Pons (tissue), 1 donor: ENCODE results near the gene IL17RE.

Source experiments
- DNase-seq: peaks from one replicate; pipeline ENCODE4 v3.0.0-alpha.2; 2016; ENCODE audit warnings: low spot score

IL17RE gene

DNA sequence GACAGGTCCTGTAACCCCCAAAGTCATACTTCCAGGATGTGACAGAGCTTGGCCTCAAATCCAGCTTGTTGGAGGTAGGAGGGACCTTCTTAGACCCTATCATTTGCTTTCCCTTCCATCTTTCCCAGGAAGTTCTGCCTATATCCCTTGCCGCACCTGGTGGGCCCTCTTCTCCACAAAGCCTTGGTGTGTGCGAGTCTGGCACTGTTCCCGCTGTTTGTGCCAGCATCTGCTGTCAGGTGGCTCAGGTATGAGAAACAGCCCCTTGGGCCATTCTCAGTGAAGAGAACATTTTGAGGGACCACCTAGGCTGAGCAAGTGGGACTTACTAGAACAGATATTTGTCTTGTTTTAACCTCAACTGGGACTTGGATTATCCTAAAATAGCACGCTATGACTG, 1.3 kb downstream of the IL17RE start:
- no peak for DNase-seq

DNA sequence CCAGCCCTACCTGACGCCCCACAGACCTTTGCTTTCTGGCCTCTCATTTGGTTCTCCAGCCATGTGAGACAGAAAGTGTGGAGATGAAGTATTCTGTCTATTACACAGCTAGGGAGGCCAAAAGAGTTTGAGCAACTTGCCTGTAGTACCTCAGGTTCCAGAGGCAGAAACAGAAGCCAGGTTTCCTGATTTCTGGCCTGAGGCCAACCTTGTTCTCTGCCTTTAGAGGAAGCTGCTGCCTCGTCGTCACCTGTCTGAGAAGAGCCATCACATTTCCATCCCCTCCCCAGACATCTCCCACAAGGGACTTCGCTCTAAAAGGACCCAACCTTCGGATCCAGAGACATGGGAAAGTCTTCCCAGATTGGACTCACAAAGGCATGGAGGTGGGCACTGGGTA, 3.8 kb downstream of the IL17RE start:
- DNase-seq, result no peak

DNA sequence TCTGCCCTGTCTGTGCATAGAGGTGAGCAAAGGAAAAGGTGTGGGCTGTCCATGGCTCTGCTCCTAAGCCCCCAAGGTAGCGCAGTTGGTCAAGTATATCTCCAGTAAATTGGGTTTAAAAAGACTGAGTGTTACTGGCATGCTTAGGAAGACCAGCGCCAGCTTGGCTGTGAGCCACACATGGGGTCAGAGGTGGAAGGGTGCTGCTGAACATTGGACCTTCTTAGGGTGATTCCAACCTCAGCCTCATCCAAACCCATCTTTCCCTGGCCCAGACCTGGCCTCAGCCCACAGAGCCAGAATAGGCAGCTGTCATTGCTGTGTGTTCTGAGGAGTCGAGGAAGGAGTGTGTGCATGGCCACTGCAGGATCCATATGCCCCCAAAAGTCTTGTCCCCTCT, 5.6 kb downstream of the IL17RE start:
- DNase-seq, result no peak

GRCh38 chr3:9909221-9910013, 6.8 kb downstream of the IL17RE start:
- DNase-seq, result no peak

- no peak for DNase-seq
These were observed 9.2 kb downstream of the IL17RE start for GRCh38 chr3:9911863-9912262.

GRCh38 chr3:9912294-9912935, 9.8 kb downstream of the IL17RE start:
- no peak for DNase-seq

DNA sequence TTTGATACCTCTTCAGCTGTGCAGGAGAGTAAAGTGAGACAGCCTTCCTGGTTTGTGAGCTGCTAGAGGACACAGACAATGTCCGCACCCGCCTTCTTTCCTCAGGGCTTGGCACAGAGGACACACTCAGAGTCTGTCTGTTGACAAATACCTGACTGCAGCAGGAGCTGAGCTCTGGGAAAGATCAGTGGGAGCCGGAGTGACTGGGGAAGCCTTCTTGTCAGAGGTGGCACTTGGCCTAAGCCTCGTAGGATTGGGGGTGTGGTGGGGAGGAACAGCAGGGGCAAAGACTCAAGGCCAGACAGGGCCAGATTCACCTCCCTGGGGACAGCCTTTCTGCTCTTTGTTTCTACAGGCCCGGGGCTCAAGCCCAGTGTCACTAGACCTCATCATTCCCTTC, 11.0 kb downstream of the IL17RE start:
- no peak for DNase-seq

DNA sequence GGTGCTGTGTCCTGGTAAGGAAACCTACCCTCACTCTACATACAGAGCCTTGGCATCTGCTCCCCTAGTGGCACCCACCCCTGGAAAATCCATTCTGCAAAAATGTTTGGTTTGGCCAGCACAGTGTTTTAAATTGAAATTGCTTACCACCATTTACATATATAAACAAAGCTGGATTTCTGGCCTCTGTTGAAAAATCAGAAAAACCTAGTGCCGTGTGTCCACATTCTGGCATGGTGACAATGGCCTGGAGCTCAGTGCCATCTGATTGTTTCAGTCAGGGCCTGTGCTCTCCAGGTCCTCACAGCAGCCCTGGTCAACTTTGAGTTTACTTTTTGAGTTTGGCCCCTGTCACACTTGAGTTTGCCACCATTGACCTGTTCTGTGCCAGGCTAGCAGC, 11.4 kb downstream of the IL17RE start:
- no peak for DNase-seq

- DNase-seq, result no peak
These were observed 12.1 kb downstream of the IL17RE start for GRCh38 chr3:9914559-9915253.

- peak; percentile 37 for DNase-seq
These were observed 12.8 kb downstream of the IL17RE start for GRCh38 chr3:9915254-9916141.

DNA sequence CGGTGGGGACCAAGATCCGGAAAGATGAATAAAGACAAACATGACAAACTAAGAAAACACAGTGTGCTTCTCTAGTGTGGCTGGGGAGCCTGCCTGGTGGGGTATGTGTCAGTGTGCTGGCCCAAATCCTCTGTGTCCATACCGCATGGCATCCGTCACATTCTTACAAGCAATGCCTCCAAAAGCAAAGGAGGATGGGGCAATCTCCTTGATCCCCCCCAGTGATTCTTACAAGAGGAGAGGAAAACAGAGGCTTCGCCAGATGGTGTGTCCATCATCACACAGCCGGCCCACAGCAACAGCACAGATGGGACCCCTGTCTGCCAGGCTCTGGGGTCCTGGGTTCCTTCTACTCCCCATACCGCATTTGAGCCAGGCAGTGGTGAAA, 13.7 kb downstream of the IL17RE start:
- no peak for DNase-seq

DNA sequence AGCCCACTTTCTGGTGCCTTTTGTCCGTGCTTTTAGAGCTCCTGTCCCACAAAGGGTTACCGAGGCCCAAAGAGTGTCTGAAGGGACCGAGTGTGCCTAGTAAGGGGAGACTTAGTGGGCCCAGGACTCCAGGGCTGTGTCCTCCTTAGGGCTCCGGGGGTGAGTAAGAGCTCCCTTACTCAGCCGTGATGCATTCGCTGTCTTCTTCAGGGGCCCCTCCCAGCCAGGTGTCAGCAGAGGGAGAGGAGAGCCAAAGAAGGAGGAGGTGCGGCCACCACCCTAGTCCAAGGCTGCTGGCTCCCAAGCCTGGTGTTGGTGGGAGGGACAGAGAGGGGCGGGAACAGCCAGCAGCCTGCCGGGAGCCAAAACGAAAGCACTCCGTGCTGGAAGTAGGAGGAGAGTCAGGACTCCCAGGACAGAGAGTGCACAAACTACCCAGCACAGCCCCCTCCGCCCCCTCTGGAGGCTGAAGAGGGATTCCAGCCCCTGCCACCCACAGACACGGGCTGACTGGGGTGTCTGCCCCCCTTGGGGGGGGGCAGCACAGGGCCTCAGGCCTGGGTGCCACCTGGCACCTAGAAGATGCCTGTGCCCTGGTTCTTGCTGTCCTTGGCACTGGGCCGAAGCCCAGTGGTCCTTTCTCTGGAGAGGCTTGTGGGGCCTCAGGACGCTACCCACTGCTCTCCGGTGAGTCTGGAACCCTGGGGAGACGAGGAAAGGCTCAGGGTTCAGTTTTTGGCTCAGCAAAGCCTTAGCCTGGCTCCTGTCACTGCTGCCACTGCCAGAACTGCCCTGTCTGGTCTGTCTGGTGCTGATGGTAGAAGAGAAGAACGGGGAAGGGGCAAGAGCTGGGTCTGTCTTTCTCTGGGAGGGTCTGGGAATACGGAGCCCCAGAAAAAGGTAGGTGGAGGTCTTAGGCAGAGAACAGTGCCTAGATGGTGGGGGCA, 14.4 kb downstream of the IL17RE start, which contains the start of gene IL17RC:
Gene IL17RC (plus strand): TSS at position 365 of the 947 bp plus-strand sequence. CDS start 218 bp downstream, at position 583.
- DNase-seq, result peak; percentile 33

GRCh38 chr3:9917820-9918219, 15.2 kb downstream of the IL17RE start:
- no peak for DNase-seq

DNA sequence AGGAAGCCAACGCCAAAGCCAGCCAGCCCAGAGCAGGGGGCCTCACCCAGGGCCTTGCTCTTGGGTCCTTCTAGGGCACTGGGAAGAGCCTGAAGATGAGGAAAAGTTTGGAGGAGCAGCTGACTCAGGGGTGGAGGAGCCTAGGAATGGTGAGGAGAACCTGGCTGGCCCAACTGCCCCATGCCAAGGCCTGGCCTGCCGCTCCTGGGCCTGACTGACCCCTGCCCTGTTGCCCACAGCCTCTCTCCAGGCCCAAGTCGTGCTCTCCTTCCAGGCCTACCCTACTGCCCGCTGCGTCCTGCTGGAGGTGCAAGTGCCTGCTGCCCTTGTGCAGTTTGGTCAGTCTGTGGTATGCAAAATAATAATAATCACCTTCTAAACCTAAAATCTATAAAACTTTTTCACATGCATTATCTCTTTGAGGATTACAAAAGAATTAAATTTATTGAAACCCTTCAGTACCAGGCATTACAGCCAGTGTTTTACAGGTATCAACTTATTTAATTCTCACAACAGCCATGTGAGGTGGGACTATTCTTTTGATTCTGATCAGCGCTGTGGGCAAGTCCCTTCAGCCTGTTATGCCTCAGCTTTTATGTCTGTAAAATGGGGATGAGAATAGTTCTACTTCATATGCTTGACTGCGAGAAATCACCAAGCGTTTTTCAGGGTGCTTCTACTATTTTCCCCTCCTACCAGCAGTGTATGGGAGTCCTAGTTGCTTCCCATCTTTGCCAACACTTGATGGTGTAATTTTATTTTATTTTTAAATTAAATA, 15.8 kb downstream of the IL17RE start:
- no peak for DNase-seq

DNA sequence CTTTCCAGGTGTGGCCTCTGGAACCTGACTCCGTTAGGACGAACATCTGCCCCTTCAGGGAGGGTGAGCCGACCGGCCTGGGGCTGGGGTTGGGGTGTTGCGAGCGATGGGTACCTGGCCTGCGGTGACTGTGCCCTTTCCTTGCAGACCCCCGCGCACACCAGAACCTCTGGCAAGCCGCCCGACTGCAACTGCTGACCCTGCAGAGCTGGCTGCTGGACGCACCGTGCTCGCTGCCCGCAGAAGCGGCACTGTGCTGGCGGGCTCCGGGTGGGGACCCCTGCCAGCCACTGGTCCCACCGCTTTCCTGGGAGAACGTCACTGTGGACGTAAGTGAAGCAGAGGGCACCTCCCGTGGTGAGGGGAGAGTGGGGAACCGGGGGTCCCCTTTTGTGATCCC, 25.5 kb downstream of the IL17RE start:
- DNase-seq, result no peak

GRCh38 chr3:9930804-9931418, 28.3 kb downstream of the IL17RE start:
- DNase-seq, result no peak

GRCh38 chr3:9932535-9932842, 29.8 kb downstream of the IL17RE start:
- DNase-seq, result no peak

DNA sequence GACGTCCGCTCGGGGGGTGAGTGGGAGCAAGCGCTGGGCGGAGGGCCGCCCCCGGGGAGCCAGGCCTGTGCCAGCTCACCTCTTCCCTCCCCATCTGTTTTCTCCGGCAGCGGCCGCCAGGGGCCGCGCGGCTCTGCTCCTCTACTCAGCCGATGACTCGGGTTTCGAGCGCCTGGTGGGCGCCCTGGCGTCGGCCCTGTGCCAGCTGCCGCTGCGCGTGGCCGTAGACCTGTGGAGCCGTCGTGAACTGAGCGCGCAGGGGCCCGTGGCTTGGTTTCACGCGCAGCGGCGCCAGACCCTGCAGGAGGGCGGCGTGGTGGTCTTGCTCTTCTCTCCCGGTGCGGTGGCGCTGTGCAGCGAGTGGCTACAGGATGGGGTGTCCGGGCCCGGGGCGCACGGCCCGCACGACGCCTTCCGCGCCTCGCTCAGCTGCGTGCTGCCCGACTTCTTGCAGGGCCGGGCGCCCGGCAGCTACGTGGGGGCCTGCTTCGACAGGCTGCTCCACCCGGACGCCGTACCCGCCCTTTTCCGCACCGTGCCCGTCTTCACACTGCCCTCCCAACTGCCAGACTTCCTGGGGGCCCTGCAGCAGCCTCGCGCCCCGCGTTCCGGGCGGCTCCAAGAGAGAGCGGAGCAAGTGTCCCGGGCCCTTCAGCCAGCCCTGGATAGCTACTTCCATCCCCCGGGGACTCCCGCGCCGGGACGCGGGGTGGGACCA, 30.4 kb downstream of the IL17RE start:
- DNase-seq, result peak; percentile 61
